ENCODE measurements around the gene TXNRD1. TPM values are rescaled to one million over a fixed set of nuclear protein-coding genes. Genes with fewer than 3 reads are reported as not detected.

TXNRD1 gene
- total and polyA plus RNA-seq, 2 of the 8 experiments (the other 6 are each of a cell fraction or from before 2014, with no cell fraction given) = 56.8 to 127 TPM

GRCh38 chr12:104315326-104316224 is 100.0 kb downstream of the TXNRD1 start:
- no peaks in the 10 kb centered on the region for H3K4me1 ChIP-seq (replicated peaks in 1 of 4; ENCODE audit: control insufficient read depth in 3 of 4, insufficient read depth in 4 of 4, low read length in 3 of 4)
- WGBS, 2 experiments (ENCODE audit: extremely low coverage in 1 of 2, insufficient coverage in 1 of 2, insufficient read length in 1 of 2, insufficient replicate concordance in 2 of 2, low coverage in 1 of 2, low lambda C conversion rate in 2 of 2, missing lambda C conversion rate in 1 of 2) = 89% methylated on average over 10 of the region's 10 CpGs; no CpG with 5 or more reads in 1 of the 2 experiments
- peaks cover 0 to 4% of the 10 kb centered on the region in 2 experiments; a peak in 1 of 4 replicates for H3K79me2 ChIP-seq (ENCODE audit: control insufficient read depth in 1 of 2, insufficient read depth in 2 of 2, low read length in 2 of 2)
- no peak overlapping the region for H4K91ac ChIP-seq (replicated peaks; ENCODE audit: insufficient read length, low read length)
- H2AK5ac ChIP-seq (ENCODE audit: low read depth, low read length) = no peak overlapping the region
- H3K23me2 ChIP-seq (ENCODE audit: low read depth, low read length) = no peaks in the 10 kb centered on the region
- no peak overlapping the region for H3K14ac ChIP-seq (ENCODE audit: insufficient read length)
- H3K4me3 ChIP-seq (ENCODE audit: extremely low read depth in 1 of 4, insufficient read depth in 2 of 4, low read depth in 3 of 4, low read length in 4 of 4) = no peak overlapping the region
- no peak overlapping the region for H2BK15ac ChIP-seq (ENCODE audit: low read length)
- TF ChIP-seq EP300 (IDR thresholded peaks at IDR 0.05; ENCODE audit: borderline replicate concordance in 1 of 2, low read depth in 2 of 2, low read length in 2 of 2) = no peak
- H3K79me1 ChIP-seq (ENCODE audit: low read depth, low read length) = no peaks in the 10 kb centered on the region
- H3K27me3 ChIP-seq (replicated peaks in 1 of 4; ENCODE audit: control insufficient read depth in 3 of 4, extremely low read depth in 1 of 4, insufficient read depth in 3 of 4, low read length in 3 of 4) = no peaks in the 10 kb centered on the region
- no peak overlapping the region for H3K4me2 ChIP-seq (ENCODE audit: insufficient read depth in 1 of 2, low read depth in 2 of 2, low read length in 2 of 2)
- no peak overlapping the region for H2BK20ac ChIP-seq (ENCODE audit: low read length)
- peaks cover 1 to 2% of the 10 kb centered on the region in 2 experiments for H4K20me1 ChIP-seq (replicated peaks in 1 of 2; ENCODE audit: control insufficient read depth in 1 of 2, insufficient read depth in 2 of 2, low read length in 2 of 2)
- peaks cover 27 to 89% (median 69%) of the 10 kb centered on the region in 4 experiments for H3K36me3 ChIP-seq (ENCODE audit: control insufficient read depth in 2 of 4, insufficient read depth in 4 of 4, low read length in 3 of 4)
- no peaks in the 10 kb centered on the region for H3K9me3 ChIP-seq (ENCODE audit: insufficient read depth in 2 of 2, low read depth in 1 of 2, low read length in 1 of 2)
- DNase-seq (ENCODE audit: low read depth in 1 of 2, low spot score in 2 of 2) (no peak), FAIRE-seq (no peak)
- no peak overlapping the region for H2BK5ac ChIP-seq (ENCODE audit: low read depth, low read length)
- H3K4ac ChIP-seq (replicated peaks; ENCODE audit: insufficient read length, low read depth, low read length) = no peak overlapping the region
- H3K18ac ChIP-seq (ENCODE audit: extremely low read depth, low read length) = no peak overlapping the region
- H4K5ac ChIP-seq (ENCODE audit: insufficient read length, low read depth, low read length) = no peak overlapping the region
- POLR2A ChIA-PET (ENCODE audit: partially characterized antibody) = interaction anchor here (1.1 to 1.3 kb wide), 3 partner anchors 9 to 25 kb away, joined by 3 to 4 read pairs (median 3); no protein-coding TSS in a partner anchor
- no peak overlapping the region for H3K23ac ChIP-seq (ENCODE audit: insufficient read length)
- no peak overlapping the region for H2BK12ac ChIP-seq (ENCODE audit: low read depth, low read length)
- no peak overlapping the region for H4K8ac ChIP-seq (ENCODE audit: extremely low read depth, insufficient read depth, low read length)
- H3K9ac ChIP-seq (replicated peaks in 1 of 4; ENCODE audit: extremely low read depth in 1 of 4, low read depth in 3 of 4, low read length in 3 of 4) = no peak overlapping the region
- H3K27ac ChIP-seq (ENCODE audit: low read depth, low read length) = no peak overlapping the region
- no peak overlapping the region for H2AFZ ChIP-seq (ENCODE audit: low read length)
- no peak overlapping the region for H2BK120ac ChIP-seq (replicated peaks; ENCODE audit: low read depth, low read length)
- no peak overlapping the region for H3K56ac ChIP-seq (replicated peaks; ENCODE audit: insufficient read length, low read depth, low read length)
- CTCF ChIA-PET (ENCODE audit: partially characterized antibody) = no interaction called here

Measured in H1 (cell line).